Measurements from ENCODE around the gene ABCC5.

ABCC5 gene

GRCh38 chr3:183896184-183896583 lies 121.5 kb downstream of the ABCC5 start:
- FAIRE-seq: no peak
- TF ChIP-seq SPI1 (IDR thresholded peaks at IDR 0.05; ENCODE audit: low read depth, low read length): no peak
- no peak for TF ChIP-seq TAF1 (IDR thresholded peaks at IDR 0.05; ENCODE audit: low read depth, low read length)
- TF ChIP-seq POLR2AphosphoS5 (IDR thresholded peaks at IDR 0.05; ENCODE audit: low read depth, low read length): no peak
- no peak for TF ChIP-seq POLR2A (IDR thresholded peaks at IDR 0.05; ENCODE audit: low read depth, low read length)
- TF ChIP-seq PAX5 (IDR thresholded peaks at IDR 0.05; ENCODE audit: insufficient read depth, low read length, severe bottlenecking): no peak
- no peak for TF ChIP-seq POU2F2 (IDR thresholded peaks at IDR 0.05; ENCODE audit: low read depth, low read length)
- no peak for DNase-seq (ENCODE audit: insufficient read length, low spot score)

GRCh38 chr3:183895774-183896173 lies 121.9 kb downstream of the ABCC5 start:
- DNase-seq (ENCODE audit: insufficient read length, low spot score): no peak
- TF ChIP-seq POU2F2 (IDR thresholded peaks at IDR 0.05; ENCODE audit: low read depth, low read length): no peak
- TF ChIP-seq POLR2A (IDR thresholded peaks at IDR 0.05; ENCODE audit: low read depth, low read length): no peak
- TF ChIP-seq POLR2AphosphoS5 (IDR thresholded peaks at IDR 0.05; ENCODE audit: low read depth, low read length): no peak
- no peak for TF ChIP-seq TAF1 (IDR thresholded peaks at IDR 0.05; ENCODE audit: low read depth, low read length)
- no peak for TF ChIP-seq PAX5 (IDR thresholded peaks at IDR 0.05; ENCODE audit: insufficient read depth, low read length, severe bottlenecking)
- TF ChIP-seq SPI1 (IDR thresholded peaks at IDR 0.05; ENCODE audit: low read depth, low read length): no peak
- no peak for FAIRE-seq

GRCh38 chr3:183895296-183895695 lies 122.4 kb downstream of the ABCC5 start:
- TF ChIP-seq PAX5 (IDR thresholded peaks at IDR 0.05; ENCODE audit: insufficient read depth, low read length, severe bottlenecking) (no peak), TAF1 (IDR thresholded peaks at IDR 0.05; ENCODE audit: low read depth, low read length) (no peak), POLR2AphosphoS5 (IDR thresholded peaks at IDR 0.05; ENCODE audit: low read depth, low read length) (no peak), POU2F2 (IDR thresholded peaks at IDR 0.05; ENCODE audit: low read depth, low read length) (no peak), SPI1 (IDR thresholded peaks at IDR 0.05; ENCODE audit: low read depth, low read length) (no peak), POLR2A (IDR thresholded peaks at IDR 0.05; ENCODE audit: low read depth, low read length) (no peak)
- FAIRE-seq: peak; percentile 83
- DNase-seq (ENCODE audit: insufficient read length, low spot score): peak; percentile 70

- DNase-seq (ENCODE audit: insufficient read length, low spot score) (no peak), FAIRE-seq (no peak)
- no peak for TF ChIP-seq POLR2A (IDR thresholded peaks at IDR 0.05; ENCODE audit: low read depth, low read length)
- TF ChIP-seq POU2F2 (IDR thresholded peaks at IDR 0.05; ENCODE audit: low read depth, low read length): no peak
- no peak for TF ChIP-seq TAF1 (IDR thresholded peaks at IDR 0.05; ENCODE audit: low read depth, low read length)
- TF ChIP-seq PAX5 (IDR thresholded peaks at IDR 0.05; ENCODE audit: insufficient read depth, low read length, severe bottlenecking): no peak
- no peak for TF ChIP-seq SPI1 (IDR thresholded peaks at IDR 0.05; ENCODE audit: low read depth, low read length)
These were observed 125.0 kb downstream of the ABCC5 start for GRCh38 chr3:183892610-183893214.

GRCh38 chr3:183885766-183886165 lies 131.9 kb downstream of the ABCC5 start:
- DNase-seq (ENCODE audit: insufficient read length, low spot score) (no peak), FAIRE-seq (no peak)
- no peak for TF ChIP-seq PAX5 (IDR thresholded peaks at IDR 0.05; ENCODE audit: insufficient read depth, low read length, severe bottlenecking)
- no peak for TF ChIP-seq POU2F2 (IDR thresholded peaks at IDR 0.05; ENCODE audit: low read depth, low read length)
- no peak for TF ChIP-seq SPI1 (IDR thresholded peaks at IDR 0.05; ENCODE audit: low read depth, low read length)
- TF ChIP-seq TAF1 (IDR thresholded peaks at IDR 0.05; ENCODE audit: low read depth, low read length): no peak
- no peak for TF ChIP-seq POLR2A (IDR thresholded peaks at IDR 0.05; ENCODE audit: low read depth, low read length)
- TF ChIP-seq POLR2AphosphoS5 (IDR thresholded peaks at IDR 0.05; ENCODE audit: low read depth, low read length): no peak

GRCh38 chr3:183884427-183885296 lies 133.0 kb downstream of the ABCC5 start, which contains the start of gene PARL:
Gene PARL (minus strand): TSS chr3:183884880. CDS start chr3:183884846, 34 bp downstream.
- peak; percentile 93 for DNase-seq (ENCODE audit: insufficient read length, low spot score)
- TF ChIP-seq POU2F2 (IDR thresholded peaks at IDR 0.05; ENCODE audit: low read depth, low read length): peak; percentile 62; the same call in 1 of the 2 replicates
- TF ChIP-seq POLR2AphosphoS5 (IDR thresholded peaks at IDR 0.05; ENCODE audit: low read depth, low read length): peak; percentile 90
- peak; percentile 89 for TF ChIP-seq POLR2A (IDR thresholded peaks at IDR 0.05; ENCODE audit: low read depth, low read length)
- no peak for TF ChIP-seq PAX5 (IDR thresholded peaks at IDR 0.05; ENCODE audit: insufficient read depth, low read length, severe bottlenecking)
- peak; percentile 30; the same call in 1 of the 2 replicates for TF ChIP-seq SPI1 (IDR thresholded peaks at IDR 0.05; ENCODE audit: low read depth, low read length)
- peak; percentile 91 for TF ChIP-seq TAF1 (IDR thresholded peaks at IDR 0.05; ENCODE audit: low read depth, low read length)
- FAIRE-seq: peak; percentile 93

GRCh38 chr3:183884097-183884426 lies 133.6 kb downstream of the ABCC5 start:
- TF ChIP-seq SPI1 (IDR thresholded peaks at IDR 0.05; ENCODE audit: low read depth, low read length) (no peak), POLR2AphosphoS5 (IDR thresholded peaks at IDR 0.05; ENCODE audit: low read depth, low read length) (no peak), PAX5 (IDR thresholded peaks at IDR 0.05; ENCODE audit: insufficient read depth, low read length, severe bottlenecking) (no peak), TAF1 (IDR thresholded peaks at IDR 0.05; ENCODE audit: low read depth, low read length) (no peak), POLR2A (IDR thresholded peaks at IDR 0.05; ENCODE audit: low read depth, low read length) (no peak), POU2F2 (IDR thresholded peaks at IDR 0.05; ENCODE audit: low read depth, low read length) (no peak)
- no peak for DNase-seq (ENCODE audit: insufficient read length, low spot score)

GRCh38 chr3:183883291-183884096 lies 134.2 kb downstream of the ABCC5 start:
- FAIRE-seq (no peak), DNase-seq (ENCODE audit: insufficient read length, low spot score) (no peak)
- TF ChIP-seq POLR2A (IDR thresholded peaks at IDR 0.05; ENCODE audit: low read depth, low read length): no peak
- TF ChIP-seq POU2F2 (IDR thresholded peaks at IDR 0.05; ENCODE audit: low read depth, low read length): no peak
- TF ChIP-seq SPI1 (IDR thresholded peaks at IDR 0.05; ENCODE audit: low read depth, low read length): no peak
- no peak for TF ChIP-seq PAX5 (IDR thresholded peaks at IDR 0.05; ENCODE audit: insufficient read depth, low read length, severe bottlenecking)
- no peak for TF ChIP-seq TAF1 (IDR thresholded peaks at IDR 0.05; ENCODE audit: low read depth, low read length)
- TF ChIP-seq POLR2AphosphoS5 (IDR thresholded peaks at IDR 0.05; ENCODE audit: low read depth, low read length): no peak

More at GRCh38 chr3:183884097-183884426, 133.6 kb downstream of the ABCC5 start:
- FAIRE-seq: no peak
